Liver (tissue), 9 donors: ENCODE data around the gene IRAG1. TPM values are rescaled to one million over a fixed set of nuclear protein-coding genes. Genes with fewer than 3 reads are reported as not detected.

Source experiments
- DNase-seq: peaks from one replicate; pipeline ENCODE4 v3.0.0-alpha.2; 2017; ENCODE audit warnings: low spot score
- H3K27ac ChIP-seq, 2 donors: one replicate each; pipeline ENCODE4 v1.7.0; 2013; ENCODE audit warnings: inconsistent platforms in 2 of 2, low read length in 2 of 2, control low read depth in 1 of 2, low read depth in 1 of 2, mild to moderate bottlenecking in 1 of 2
- H3K27me3 ChIP-seq, 4 donors: one replicate each; pipeline versions ENCODE4 v1.6.1 to v1.7.0; 2013; ENCODE audit warnings: low read length in 3 of 4, inconsistent platforms in 1 of 4, mild to moderate bottlenecking in 1 of 4, moderate library complexity in 1 of 4; ENCODE audit not compliant: control insufficient read depth in 4 of 4, insufficient read depth in 4 of 4
- H3K36me3 ChIP-seq, 4 donors: one replicate each; pipeline versions ENCODE4 v1.6.1 to v1.7.0; 2013; ENCODE audit warnings: low read length in 3 of 4, mild to moderate bottlenecking in 3 of 4, low read depth in 1 of 4, moderate library complexity in 1 of 4; ENCODE audit not compliant: control insufficient read depth in 4 of 4, insufficient read depth in 3 of 4
- H3K4me1 ChIP-seq, 4 donors: one replicate each; pipeline versions ENCODE4 v1.6.1 to v1.7.0; 2013; ENCODE audit warnings: low read length in 3 of 4, mild to moderate bottlenecking in 3 of 4, moderate library complexity in 1 of 4; ENCODE audit not compliant: control insufficient read depth in 4 of 4, insufficient read depth in 4 of 4
- H3K4me3 ChIP-seq, 3 donors: one replicate each; pipeline versions ENCODE4 v1.6.1 to v1.7.0; 2013; ENCODE audit warnings: low read length in 3 of 3, control low read depth in 1 of 3, low read depth in 1 of 3, mild to moderate bottlenecking in 1 of 3
- H3K9ac ChIP-seq, 2 donors: one replicate each; pipeline ENCODE4 v1.7.0; 2013; ENCODE audit warnings: low read length in 2 of 2, mild to moderate bottlenecking in 2 of 2, moderate library complexity in 2 of 2, control low read depth in 1 of 2, low read depth in 1 of 2
- H3K9me3 ChIP-seq, 4 donors: one replicate each; pipeline versions ENCODE4 v1.6.1 to v1.7.0; 2013; ENCODE audit warnings: low read length in 3 of 4; ENCODE audit not compliant: control insufficient read depth in 4 of 4
- ATF3 ChIP-seq: IDR thresholded peaks from 2 replicates; pipeline ENCODE4 v1.6.1; 2016; ENCODE audit warnings: antibody characterized with exemption
- CTCF ChIP-seq: fragments of 150-350 bp; IDR thresholded peaks from 2 replicates; pipeline ENCODE4 v1.5.1; 2017; ENCODE audit warnings: improper control_type of control experiment, low read depth, low read length; ENCODE audit not compliant: missing input control
- EGR1 ChIP-seq, 2 donors: IDR thresholded peaks; 2 replicates each; pipeline ENCODE4 v1.6.1; 2016 to 2018; ENCODE audit warnings: antibody characterized with exemption in 2 of 2, low read depth in 2 of 2
- FOXA1 ChIP-seq: IDR thresholded peaks from 2 replicates; pipeline ENCODE4 v1.6.1; 2016; ENCODE audit warnings: antibody characterized with exemption
- FOXA2 ChIP-seq: IDR thresholded peaks from 2 replicates; pipeline ENCODE4 v1.6.1; 2016; ENCODE audit warnings: antibody characterized with exemption
- GABPA ChIP-seq, 2 donors: IDR thresholded peaks in 1 of 2; conservative IDR thresholded peaks in 1 of 2; 2 replicates each; pipeline ENCODE4 v1.6.1; 2016; ENCODE audit warnings: antibody characterized with exemption in 2 of 2, mild to moderate bottlenecking in 1 of 2, moderate library complexity in 1 of 2
- HNF4A ChIP-seq, 2 donors: conservative IDR thresholded peaks; 2 replicates each; pipeline ENCODE4 v1.6.1; 2016; ENCODE audit warnings: antibody characterized with exemption in 2 of 2, mild to moderate bottlenecking in 2 of 2
- MAX ChIP-seq: IDR thresholded peaks from 2 replicates; pipeline ENCODE4 v1.6.1; 2016; ENCODE audit warnings: antibody characterized with exemption
- NR2F2 ChIP-seq: IDR thresholded peaks from 2 replicates; pipeline ENCODE4 v1.6.1; 2016; ENCODE audit warnings: antibody characterized with exemption
- RAD21 ChIP-seq, 2 donors: IDR thresholded peaks; 2 replicates each; pipeline ENCODE4 v1.6.1; 2016; ENCODE audit warnings: antibody characterized with exemption in 2 of 2, mild to moderate bottlenecking in 2 of 2
- RXRA ChIP-seq, 2 donors: IDR thresholded peaks; 2 replicates each; pipeline ENCODE4 v1.6.1; 2017 to 2018; ENCODE audit warnings: antibody characterized with exemption in 2 of 2, mild to moderate bottlenecking in 1 of 2
- SP1 ChIP-seq: IDR thresholded peaks from 2 replicates; pipeline ENCODE4 v1.6.1; 2018; ENCODE audit warnings: antibody characterized with exemption, mild to moderate bottlenecking
- YY1 ChIP-seq: IDR thresholded peaks from 2 replicates; pipeline ENCODE4 v1.6.1; 2016; ENCODE audit warnings: antibody characterized with exemption, mild to moderate bottlenecking
- ZBTB33 ChIP-seq: IDR thresholded peaks from 2 replicates; pipeline ENCODE4 v1.6.1; 2016; ENCODE audit warnings: antibody characterized with exemption
- WGBS: extraction: QIAGEN DNeasy Blood & Tissue Kit; methylation state at CpG from one replicate; pipeline ENCODE4 v1.1.7; 2013; 5-methylcytosine and 5-hydroxymethylcytosine counted together
- polyA plus RNA-seq, 2 donors: library from polyadenylated mRNA; stranded (reverse) in 1 of 2; unstranded in 1 of 2; fragments of 200-250 nt in 1 of 2; fragments of >200 nt in 1 of 2; fragmentation: Nextera tagmentation in 1 of 2; extraction: Ambion mirVana in 1 of 2; gene quantifications; one replicate each; pipeline versions ENCODE4 v1.2.1 to v1.2.3, GENCODE V29; 2013 to 2015
- total RNA-seq, 2 donors: library from RNA; depleted of rRNA; stranded (reverse); fragments of >200 nt; gene quantifications; one replicate each; pipeline ENCODE4 v1.2.3, GENCODE V29; 2014
- donor health status: healthy.
- donor health status: healthy.
- donor health status: healthy.
- donor health status: healthy.
- donor health status: healthy.

The IRAG1 gene
- total and polyA plus RNA-seq, 4 donors = 0.29 to 4.4 (median 2.0) TPM

GRCh38 chr11:10709299-10710086, 15.9 kb upstream of the IRAG1 start:
- no peaks in the 10 kb centered on the region for H3K4me1 ChIP-seq
- H3K9me3 ChIP-seq = no peaks in the 10 kb centered on the region
- TF ChIP-seq HNF4A (conservative IDR thresholded peaks at IDR 0.05) (no peak), GABPA (IDR thresholded peaks at IDR 0.05 in 1 of 2, conservative IDR thresholded peaks at IDR 0.05 in 1 of 2) (no peak), FOXA2 (no peak), SP1 (no peak)
- no peaks in the 10 kb centered on the region for H3K27me3 ChIP-seq
- H3K4me3 ChIP-seq = no peak overlapping the region
- no peaks in the 10 kb centered on the region for H3K36me3 ChIP-seq
- no peak overlapping the region for H3K9ac ChIP-seq
- WGBS = 68% methylated on average over 5 of the region's 5 CpGs
- no peak overlapping the region for H3K27ac ChIP-seq
- DNase-seq = no peak

- no peak for DNase-seq
- H3K9me3 ChIP-seq = no peaks in the 10 kb centered on the region
- H3K4me1 ChIP-seq = no peaks in the 10 kb centered on the region
- H3K9ac ChIP-seq = no peak overlapping the region
- H3K27ac ChIP-seq = no peak overlapping the region
- no peaks in the 10 kb centered on the region for H3K36me3 ChIP-seq
- H3K27me3 ChIP-seq = no peaks in the 10 kb centered on the region
- H3K4me3 ChIP-seq = no peak overlapping the region
- TF ChIP-seq MAX = no peak
- TF ChIP-seq GABPA (IDR thresholded peaks at IDR 0.05 in 1 of 2, conservative IDR thresholded peaks at IDR 0.05 in 1 of 2) = no peak
- no peak for TF ChIP-seq NR2F2
- TF ChIP-seq HNF4A (conservative IDR thresholded peaks at IDR 0.05) = no peak
- no peak for TF ChIP-seq EGR1 (IDR thresholded peaks at IDR 0.05; ENCODE audit: low read depth in 2 of 2)
- no peak for TF ChIP-seq RAD21 (IDR thresholded peaks at IDR 0.05)
- WGBS = 93% methylated on average over 3 of the region's 3 CpGs
Observed at GRCh38 chr11:10708131-10708530, 14.6 kb upstream of the IRAG1 start.

- TF ChIP-seq YY1 (no peak), RXRA (IDR thresholded peaks at IDR 0.05) (no peak), EGR1 (IDR thresholded peaks at IDR 0.05; ENCODE audit: low read depth in 2 of 2) (no peak), ZBTB33 (no peak), FOXA2 (no peak), ATF3 (no peak), MAX (no peak), FOXA1 (no peak), CTCF (no peak), GABPA (IDR thresholded peaks at IDR 0.05 in 1 of 2, conservative IDR thresholded peaks at IDR 0.05 in 1 of 2) (no peak), NR2F2 (no peak)
- 86% methylated on average over 3 of the region's 3 CpGs for WGBS
Observed at GRCh38 chr11:10701982-10702381, 8.4 kb upstream of the IRAG1 start.

More at GRCh38 chr11:10701982-10702381, 8.4 kb upstream of the IRAG1 start:
- Histone ChIP-seq H3K9ac (no peak overlapping the region), H3K27me3 (no peaks in the 10 kb centered on the region), H3K27ac (no peak overlapping the region), H3K4me1 (no peaks in the 10 kb centered on the region), H3K36me3 (no peaks in the 10 kb centered on the region), H3K4me3 (no peak overlapping the region), H3K9me3 (no peaks in the 10 kb centered on the region)
- DNase-seq = no peak
